Spleen (tissue), 7 donors: ENCODE results near the gene ANAPC7.

Experiments used
- POLR2A ChIP-seq, 3 donors: fragments of 450-650 bp; IDR thresholded peaks; one replicate each; pipeline ENCODE4 v1.5.1; 2017; ENCODE audit warnings: antibody characterized with exemption in 3 of 3, mild to moderate bottlenecking in 1 of 3
- TF ChIP-seq, protein P1 (sequence below), 11 experiments: fragments of 200-600 bp in 7 of 11; fragments of 450-650 bp in 4 of 11; sonication (generic) in 4 of 11; IDR thresholded peaks in 8 of 11; conservative IDR thresholded peaks in 3 of 11; 1 replicate in 7 of 11; 2 replicates in 4 of 11; pipeline versions ENCODE4 v1.4.0 to v1.8.0; 2016 to 2021; ENCODE audit warnings: antibody characterized with exemption in 11 of 11, inconsistent platforms in 4 of 11, mild to moderate bottlenecking in 1 of 11
- donor health status: DM: no; HTN: no; CAD: no; lungs with moderate emphysema.
- donor health status: DM: no; HTN: no; CAD: no.
- donor health status: DM: no; HTN: no; CAD: no.

- no peak for TF ChIP-seq POLR2A (IDR thresholded peaks at IDR 0.05)
- TF ChIP-seq, protein P1, sequence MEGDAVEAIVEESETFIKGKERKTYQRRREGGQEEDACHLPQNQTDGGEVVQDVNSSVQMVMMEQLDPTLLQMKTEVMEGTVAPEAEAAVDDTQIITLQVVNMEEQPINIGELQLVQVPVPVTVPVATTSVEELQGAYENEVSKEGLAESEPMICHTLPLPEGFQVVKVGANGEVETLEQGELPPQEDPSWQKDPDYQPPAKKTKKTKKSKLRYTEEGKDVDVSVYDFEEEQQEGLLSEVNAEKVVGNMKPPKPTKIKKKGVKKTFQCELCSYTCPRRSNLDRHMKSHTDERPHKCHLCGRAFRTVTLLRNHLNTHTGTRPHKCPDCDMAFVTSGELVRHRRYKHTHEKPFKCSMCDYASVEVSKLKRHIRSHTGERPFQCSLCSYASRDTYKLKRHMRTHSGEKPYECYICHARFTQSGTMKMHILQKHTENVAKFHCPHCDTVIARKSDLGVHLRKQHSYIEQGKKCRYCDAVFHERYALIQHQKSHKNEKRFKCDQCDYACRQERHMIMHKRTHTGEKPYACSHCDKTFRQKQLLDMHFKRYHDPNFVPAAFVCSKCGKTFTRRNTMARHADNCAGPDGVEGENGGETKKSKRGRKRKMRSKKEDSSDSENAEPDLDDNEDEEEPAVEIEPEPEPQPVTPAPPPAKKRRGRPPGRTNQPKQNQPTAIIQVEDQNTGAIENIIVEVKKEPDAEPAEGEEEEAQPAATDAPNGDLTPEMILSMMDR (IDR thresholded peaks at IDR 0.05 in 8 of 11, conservative IDR thresholded peaks at IDR 0.05 in 3 of 11), result no peak
Observed at GRCh38 chr12:110361216-110361615, 42.3 kb downstream of the ANAPC7 start.
